NOMO-1 treated with dmso at 0.1 percent for 144 hours (cell line): Measurements from ENCODE around the gene DNASE1.

Source experiments
- DNase-seq: peaks from one replicate; lab custom pipeline; 2025; ENCODE audit not compliant: unreplicated experiment; lab: John Stamatoyannopoulos, UW

DNASE1 gene

DNA sequence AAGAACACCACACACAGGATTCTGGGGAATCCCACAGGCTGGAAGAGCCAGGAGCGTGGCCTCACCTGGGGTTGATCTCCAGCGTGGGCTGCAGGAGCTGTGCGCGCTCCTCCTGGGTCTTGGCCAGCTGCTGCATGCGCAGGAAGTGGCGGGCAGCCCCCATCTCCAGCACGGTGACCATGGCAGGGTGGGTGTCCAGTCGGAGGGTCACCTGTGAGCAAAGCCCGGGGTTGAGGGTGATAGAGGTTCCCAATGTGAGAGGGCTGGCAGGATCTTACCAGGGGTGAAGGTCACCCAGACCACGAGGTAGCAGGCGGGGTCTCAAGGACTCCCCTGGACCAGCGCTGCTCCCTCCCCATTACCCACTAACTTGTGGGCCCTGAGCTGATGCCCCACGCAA is 7.4 kb downstream of the DNASE1 start:
- DNase-seq: no peak

DNA sequence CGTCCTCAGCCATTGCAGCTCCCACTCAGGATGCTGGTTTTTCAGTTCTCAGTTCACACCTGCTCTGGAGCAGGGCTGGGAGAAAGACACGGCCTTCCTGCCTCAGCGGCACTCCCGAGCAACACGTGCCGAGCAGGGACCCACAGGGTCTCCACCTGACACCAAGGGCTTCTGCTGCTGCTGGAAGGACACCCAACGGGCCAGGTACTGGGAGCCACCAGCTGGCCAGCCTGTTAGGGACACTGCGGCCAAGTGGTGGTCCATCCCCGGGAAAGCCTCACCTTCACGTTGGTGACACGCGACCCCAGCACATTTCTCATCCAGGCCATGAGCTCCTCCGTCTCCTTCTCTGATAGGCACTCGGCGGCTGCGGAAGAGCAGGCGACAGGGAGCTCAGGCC is 8.1 kb downstream of the DNASE1 start:
- DNase-seq: no peak

DNA sequence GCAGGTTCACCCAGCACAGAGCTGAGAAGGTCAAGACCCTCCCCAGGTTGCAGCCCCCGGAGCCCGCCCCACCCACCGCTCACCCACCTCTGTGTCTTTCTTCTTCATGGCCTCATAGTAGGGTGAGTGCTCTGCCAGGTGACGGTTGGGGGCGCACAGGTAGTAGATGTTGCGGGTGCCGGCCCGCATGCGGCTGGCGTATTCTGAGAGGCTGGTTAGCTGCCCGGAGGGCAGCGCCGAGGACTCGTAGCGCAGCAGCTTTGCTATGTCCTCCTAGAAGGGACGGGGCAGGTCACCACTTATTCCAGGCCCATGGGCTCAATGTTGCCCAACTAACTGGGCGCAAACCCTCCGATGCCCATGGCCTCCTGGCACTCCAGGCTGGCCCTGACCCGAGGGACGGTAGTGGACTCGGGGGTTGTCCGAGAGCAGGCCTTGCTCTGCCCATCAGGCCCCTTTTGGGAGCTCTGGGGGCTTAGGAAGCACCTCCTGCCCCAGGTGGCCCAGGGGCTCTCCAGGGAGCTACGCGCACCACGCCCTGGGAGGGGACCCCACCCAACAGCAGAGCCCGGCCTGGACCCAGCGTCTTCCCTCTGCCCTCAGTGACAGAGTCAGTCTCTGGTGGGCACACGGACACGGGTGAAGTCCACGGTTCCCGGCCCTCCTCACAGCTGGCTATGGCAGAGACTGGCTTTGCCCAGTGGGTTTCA is 9.9 kb downstream of the DNASE1 start:
- DNase-seq: no peak

DNA sequence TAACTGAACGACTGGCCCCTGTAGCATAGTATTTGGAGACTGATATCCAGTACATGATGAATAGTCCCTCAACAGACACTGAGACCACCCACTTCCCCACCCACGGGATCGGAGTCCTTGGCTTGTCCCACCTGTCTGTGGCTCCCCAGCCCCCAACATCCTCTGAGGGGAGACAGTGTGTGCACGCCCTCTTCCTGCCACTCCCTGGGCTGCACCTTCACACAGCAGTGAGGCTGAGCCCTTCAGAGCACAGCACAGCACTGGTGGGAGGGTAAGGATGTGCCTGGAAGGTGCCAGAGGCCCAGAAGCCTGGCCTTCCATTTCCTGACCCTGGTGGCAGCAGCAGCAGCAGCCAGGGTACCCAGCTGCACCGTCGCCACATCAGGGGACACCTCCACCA is 11.0 kb downstream of the DNASE1 start:
- no peak for DNase-seq

DNA sequence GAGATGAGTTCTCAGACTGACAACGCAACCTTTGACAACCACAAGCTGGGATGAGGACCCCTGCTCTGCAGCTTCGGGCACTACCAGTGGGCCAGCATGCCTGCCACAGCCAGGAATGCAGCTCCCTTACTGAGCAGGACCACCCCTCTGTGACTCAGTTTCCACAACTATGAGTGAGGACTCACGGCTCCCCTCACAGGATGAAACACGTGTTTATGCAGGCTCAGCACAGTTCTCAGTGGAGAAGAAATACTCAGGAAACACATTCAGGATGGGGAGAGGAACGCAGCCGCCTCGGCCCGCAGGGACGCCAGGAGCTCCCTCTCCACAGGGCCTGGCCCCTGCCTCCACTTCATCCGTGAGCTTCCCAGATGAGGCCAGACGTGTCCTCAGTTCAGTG is 14.1 kb downstream of the DNASE1 start:
- DNase-seq: no peak

DNA sequence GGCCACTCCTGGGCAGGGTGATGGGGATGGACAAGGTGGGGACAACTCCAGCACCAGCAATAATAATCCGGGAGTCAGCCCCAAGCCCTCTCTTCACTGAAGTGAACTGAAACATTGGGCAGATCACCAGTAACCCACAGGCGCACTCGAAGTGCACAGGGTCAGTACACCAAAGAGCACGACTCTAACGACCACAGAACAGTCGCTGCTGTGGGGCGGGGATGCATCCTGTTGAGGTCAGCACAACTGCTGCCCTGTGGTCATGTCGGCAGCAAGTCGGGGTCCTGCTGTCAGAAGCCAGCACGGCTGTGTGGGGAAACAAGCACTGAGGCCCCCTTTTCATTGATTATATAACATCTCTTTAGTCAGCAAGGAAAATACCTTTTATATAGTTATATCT is 14.6 kb downstream of the DNASE1 start:
- DNase-seq: no peak

DNA sequence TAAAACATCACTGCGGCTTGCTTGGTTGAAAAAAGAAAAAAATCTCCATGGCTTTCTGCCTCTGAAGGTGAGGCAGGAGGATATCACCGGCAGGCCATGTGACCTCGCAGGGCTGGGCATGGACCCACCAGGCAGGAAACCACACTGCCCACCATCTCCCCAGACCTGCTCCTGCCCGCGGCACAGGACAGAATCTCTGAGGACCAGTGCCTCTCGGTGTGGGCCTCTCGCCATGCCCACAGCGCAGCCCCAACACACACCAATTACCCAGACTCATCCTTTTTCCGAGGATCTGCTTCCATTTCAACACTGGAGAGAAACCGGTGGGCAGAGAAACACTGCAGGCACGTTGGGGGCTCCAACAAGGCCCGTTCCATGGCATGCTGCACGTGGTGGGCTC is 16.2 kb downstream of the DNASE1 start:
- DNase-seq: no peak

DNA sequence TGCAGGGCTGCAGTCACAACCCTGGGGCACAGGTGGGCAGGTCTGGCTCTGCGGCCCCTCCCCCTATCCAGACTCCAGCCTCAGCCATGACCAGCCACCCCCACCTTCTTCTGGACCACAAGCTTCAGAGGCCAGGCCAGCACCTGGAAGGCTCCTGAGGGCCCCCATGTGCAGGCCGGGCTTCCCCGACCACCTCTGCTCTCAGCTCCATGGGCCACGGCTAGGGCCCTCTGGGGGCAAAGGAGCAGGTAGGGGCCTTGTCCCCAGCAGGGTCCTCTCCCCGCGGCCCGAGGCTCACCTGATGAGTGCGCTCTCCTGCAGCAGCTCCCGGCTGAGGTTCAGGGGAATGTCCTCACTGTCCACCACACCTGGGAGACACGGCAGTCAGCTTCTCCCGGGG is 16.9 kb downstream of the DNASE1 start:
- DNase-seq: no peak

DNA sequence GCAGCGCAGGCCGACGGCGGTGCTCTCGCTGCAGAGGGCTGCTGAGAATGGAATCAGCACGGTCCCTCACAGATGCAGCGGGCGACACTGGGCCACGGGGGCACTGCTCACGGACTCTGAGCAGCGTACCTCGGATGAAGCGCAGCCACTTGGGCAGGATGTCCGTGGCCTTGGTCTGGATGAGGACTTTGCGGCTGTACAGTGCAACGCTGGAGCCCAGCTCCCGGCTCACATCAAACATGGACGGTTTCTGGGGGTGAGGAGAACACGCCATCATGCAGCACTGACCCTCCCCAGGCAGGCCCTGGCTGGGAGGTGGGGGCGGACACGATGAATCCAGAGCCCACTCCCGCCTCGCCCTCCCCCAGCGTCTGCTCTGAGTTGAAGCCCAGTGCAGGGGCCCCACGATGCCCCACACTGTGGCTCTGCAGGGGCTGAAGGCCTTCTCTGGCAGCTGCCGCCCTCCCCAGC is 18.1 kb downstream of the DNASE1 start:
- no peak for DNase-seq

DNA sequence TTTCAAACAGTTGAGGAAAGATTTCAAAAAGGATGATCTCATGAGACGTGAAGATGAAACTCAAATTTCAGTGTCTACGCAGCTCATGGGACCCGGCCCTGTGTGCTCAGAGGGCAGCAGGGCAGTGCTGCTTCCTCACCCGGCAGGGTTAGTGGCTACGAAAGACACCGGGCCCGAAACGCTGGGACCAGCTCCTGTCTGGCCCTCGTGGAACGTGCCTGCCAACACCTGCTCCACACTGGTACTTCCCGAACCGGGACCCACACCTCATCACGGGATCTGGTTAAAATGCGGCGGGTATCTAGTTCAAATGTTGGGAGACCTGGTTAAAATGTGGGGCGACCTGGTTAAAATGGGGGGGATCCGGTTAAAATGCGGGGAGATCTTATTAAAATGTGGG is 18.7 kb downstream of the DNASE1 start:
- no peak for DNase-seq

DNA sequence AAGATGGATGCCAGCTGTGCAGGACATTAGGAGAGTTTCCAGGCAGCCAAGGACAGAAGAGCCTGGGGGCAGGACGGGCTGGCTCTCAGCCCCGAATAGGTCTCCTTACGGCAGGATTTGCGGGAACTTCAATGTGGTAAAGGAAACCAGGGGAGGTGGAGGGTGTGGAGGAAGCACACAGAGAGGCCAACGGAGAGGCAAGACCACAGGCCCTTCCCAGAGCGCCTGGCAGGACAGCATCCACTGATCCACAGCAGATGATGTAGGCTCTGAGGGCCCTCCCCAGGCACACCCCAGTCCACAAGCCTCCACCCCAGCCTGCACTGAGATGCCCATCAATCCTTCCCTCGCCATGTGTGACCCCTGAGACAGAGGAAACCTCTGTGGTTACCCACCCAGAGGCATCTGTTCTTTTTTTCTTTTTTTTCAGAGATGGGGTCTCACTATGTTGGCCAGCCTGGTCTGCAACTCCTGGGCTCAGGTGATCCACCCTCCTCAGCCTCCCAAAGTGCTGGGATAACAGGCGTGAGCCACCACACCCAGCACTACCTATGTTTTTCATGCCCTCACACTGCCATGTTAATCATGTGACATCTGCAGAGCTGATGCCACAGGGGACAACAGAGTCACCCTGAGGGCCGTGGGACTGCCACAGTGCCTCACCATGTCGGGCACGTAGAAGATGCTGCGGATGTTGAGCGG is 19.3 kb downstream of the DNASE1 start:
- DNase-seq: no peak

DNA sequence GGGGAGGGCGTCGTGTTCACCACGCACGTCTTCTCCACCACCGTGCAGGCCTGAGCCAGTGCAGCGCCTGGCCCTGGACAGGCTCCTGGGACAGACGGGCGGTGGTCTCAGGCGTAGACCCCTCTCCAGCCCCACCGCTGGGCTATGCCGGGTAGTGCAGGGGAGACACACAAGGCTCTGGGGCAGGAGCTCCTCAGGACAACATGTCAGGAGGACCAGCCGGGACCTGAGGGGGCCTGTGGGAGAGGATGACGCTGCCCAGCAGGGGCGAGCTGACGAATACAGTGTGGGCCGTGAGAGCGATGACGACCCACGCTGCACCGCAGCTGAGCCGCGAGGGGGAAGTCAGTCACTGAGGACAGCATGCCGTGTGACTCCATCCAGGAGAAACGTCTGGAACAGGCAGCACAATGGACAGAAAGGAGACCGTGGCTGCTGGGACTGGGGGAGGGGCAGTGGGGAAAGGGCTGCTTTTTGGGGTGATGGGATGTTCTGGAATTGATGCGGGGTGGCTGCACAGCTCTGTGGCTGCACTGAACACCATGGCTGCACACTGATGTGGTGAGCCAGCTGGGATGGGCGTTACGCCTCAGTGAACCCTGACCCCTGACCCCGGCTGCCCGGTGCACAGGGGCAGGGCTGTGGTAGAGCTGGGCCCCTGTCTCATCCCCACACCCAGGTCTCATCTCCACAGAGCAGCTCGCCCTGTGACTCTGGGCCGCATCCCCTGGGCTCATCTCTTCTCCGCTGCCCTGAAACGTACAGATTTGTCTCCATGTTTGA is 20.2 kb downstream of the DNASE1 start:
- DNase-seq: no peak

DNA sequence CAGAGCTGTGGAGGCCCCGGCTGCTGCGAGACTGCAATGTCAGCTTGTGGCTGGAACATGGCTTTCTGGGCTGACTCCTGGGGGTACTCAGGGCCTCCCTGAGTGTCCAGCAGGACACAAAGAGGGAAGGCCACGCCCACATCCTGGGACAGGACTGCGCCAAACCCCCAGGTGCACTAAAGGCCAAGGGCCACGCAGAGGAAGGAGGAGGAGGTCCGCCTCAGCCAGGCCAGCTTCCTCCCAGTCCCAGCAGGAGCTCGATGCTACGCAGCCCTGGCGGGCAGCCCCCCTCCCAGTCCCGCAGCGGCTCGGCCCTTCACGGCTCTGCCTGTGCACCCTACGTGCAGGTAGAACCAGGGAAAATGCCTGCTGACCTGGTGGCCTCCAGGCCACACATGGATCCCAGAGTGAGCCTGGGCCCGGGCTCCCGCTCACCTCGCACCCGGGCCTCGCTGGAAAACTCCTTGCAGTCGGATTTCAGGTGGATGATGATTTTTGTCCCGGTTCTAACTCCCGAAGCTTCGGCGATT is 21.2 kb downstream of the DNASE1 start:
- DNase-seq: no peak

DNA sequence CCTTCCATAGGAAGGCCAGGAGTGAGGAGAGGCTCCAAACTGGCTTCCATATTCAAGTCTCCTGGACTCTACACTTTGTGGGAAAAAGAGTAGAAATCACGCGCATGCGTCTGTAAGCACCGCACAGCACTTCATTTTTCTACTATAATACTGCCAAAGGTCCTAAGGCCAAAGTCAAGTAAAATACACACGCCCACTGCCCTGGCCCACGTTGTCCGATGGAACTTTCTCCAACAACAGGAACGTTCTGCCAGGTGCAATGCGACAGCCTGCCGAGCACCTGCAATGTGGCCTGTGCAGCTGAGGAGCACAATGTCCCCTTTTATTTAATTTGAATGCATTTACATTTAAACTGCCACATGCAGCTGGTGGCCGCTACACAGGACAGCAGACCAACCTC is 23.5 kb downstream of the DNASE1 start:
- no peak for DNase-seq

DNA sequence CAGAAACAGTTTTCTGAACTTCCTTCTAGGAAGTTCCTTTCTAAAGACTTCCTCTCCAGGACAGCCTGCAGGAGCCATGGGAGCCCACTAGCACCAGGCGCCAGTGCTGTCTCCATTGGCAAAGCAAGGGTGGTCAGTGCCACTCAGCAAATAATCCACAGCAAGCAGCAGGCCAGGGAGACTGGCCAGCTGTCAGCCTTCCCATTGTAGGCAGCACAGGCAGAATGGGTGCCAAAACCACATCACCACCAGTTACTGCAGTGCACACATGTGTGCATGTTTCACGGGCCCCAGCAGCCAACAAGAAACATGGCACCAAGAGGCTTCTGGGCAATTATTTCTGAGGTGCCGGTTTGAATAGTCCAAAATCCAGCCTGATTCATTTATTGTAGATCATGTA is 26.7 kb downstream of the DNASE1 start:
- no peak for DNase-seq

DNA sequence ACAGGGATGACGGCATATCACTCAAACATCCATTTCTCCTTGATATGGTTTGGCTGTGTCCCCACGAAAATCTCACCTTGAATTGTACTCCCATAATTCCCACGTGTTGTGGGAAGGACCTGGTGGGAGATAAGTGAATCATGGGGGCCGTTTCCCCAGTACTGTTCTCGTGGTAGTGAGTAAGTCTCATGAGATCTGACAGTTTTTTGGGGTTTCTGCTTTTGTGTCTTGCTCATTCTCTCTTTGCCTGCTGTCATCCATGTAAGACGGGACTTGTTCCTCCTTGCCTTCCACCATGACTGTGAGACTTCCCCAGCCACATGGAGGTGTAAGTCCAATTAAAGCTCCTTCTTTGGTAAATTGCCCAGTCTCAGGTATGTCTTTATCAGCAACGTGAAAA is 32.5 kb downstream of the DNASE1 start:
- no peak for DNase-seq

DNA sequence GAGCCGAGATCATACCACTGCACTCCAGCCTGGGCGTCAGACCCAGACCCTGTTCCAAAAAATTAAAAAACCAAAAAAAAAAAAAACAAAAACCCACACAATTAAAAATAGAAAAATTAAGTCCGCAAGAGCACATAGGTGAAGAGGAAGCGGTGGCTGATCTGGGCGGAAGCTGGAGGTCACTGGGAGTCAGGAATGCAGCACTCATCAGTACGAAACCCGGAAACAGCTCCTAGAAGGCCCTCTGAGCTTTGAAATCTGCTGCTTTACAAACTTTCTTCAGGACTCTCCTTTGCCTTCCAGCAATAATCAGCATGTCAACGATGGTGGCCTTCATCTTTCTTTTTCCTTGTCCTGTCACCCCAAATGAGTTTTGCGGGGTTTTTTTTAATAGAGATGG is 33.3 kb downstream of the DNASE1 start:
- no peak for DNase-seq

DNA sequence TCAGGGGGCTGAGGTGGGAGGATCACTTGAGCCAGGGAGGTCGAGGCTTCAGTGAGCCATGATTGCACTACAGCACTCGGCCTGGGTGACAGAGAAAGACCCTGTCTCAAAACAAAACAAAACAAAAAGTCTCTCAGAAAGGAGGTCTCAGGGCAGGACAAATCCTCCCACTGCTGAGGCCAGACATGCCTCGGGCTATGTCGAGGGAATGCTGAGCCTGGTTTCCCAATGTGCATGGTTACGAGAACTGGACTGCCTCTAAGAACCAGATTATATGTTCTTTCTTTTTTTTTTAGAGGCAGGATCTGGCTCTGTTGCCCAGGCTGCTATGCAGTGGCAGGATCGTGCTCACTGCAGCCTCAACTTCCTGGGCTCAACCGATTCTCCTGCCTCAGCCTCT is 35.2 kb downstream of the DNASE1 start:
- DNase-seq: no peak

DNA sequence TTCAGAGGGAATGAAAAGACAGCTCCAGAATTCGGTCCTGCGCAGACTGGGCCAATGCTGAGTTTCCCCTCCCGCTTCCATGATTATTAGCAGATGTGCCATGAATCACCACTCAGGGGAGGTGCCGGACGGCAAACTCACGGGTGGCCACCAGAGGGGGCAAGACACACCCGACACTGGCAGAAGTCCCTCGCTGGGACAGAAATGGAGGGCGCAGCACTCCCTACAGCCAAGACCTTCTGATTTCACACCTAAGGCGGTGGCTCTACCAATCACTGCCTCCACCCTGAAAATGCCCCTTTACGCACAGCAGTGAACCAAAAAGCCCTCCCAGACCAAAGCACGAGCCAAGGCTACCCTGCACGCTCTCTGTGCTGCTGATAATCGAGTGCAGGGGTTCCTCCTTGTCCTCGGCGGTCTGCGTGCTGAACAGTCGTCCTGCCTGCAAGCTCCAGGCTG is 36.0 kb downstream of the DNASE1 start:
- peak; percentile 67 for DNase-seq

DNA sequence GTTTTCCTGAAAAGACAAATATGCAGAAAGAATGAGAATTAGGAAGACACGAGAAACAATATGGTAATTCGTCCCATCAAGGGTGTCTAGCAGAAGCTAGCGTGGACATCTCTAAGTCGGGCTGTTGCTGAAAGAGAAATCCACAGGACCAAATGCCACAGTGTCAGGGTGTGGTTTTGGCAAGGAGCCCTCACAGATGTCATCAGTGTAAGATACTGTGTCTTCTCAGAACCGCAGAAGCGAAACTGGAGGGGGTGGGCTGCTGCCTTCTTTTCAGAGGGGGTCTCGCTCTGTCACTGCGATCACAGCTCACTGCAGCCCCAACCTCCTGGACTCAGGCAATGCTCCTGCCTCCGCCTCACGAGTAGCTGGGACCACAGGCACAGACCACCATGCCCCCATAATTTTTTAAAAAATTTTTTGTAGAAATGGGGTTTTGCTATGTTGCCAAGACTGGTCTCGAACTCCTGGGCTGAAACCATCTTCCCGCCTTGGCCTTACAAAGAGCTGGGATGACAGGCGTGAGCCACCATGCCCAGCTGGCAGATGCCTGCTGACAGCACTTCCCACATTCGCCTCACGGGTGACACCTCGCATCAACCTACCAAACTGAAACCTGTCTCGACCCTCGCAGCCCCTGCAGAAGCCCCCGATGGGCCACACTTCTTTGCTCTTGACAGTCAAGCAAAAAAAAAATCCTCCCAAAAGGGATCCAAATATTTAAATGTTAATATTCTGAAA is 36.7 kb downstream of the DNASE1 start:
- no peak for DNase-seq

DNA sequence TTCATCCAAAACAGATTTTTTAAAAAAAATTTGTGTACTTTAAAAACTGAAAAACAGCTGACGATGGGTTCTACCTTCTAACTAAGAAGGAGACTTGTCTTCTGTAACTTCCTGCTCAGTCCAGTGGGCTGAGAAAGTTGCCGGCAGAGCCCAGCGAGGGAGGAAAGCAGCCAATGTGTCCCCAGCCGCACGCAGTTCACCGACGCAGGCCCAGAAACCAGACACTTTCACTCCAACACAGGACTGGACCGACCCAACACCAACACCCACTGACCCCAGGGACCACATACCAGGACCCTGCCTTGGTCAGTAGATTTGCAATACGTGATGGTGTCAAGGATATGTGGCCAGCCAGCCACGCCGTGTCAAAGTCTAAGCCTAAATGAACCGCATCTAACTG is 37.3 kb downstream of the DNASE1 start:
- DNase-seq: no peak
